ENCODE results near the gene ARHGAP35. TPM values are rescaled to one million over a fixed set of nuclear protein-coding genes. Genes with fewer than 3 reads are reported as not detected.
"Not testable (repeated sequence)": the region's sequence is repeated elsewhere in the genome, so short reads cannot be mapped to it uniquely, and the experiment has no call there.

ARHGAP35 gene
- total RNA-seq, 1 donor from 2014 or later: 70.2 TPM

GRCh38 chr19:46850228-46851203 lies 10.3 kb upstream of the ARHGAP35 start, which contains the start of gene AP2S1:
Gene AP2S1, minus strand, starts transcription at chr19:46850846. Its CDS starts 80 bp downstream, at chr19:46850766.
- peaks cover 20% of the 10 kb centered on the region for H3K4me1 Mint-ChIP-seq (ENCODE audit: low read depth)

GRCh38 chr19:46852830-46853229 lies 8.0 kb upstream of the ARHGAP35 start:
- no peak for DNase-seq (ENCODE audit: low spot score)
- no peaks in the 10 kb centered on the region for H3K36me3 Mint-ChIP-seq (ENCODE audit: low read depth)
- peaks cover 25% of the 10 kb centered on the region for H3K4me1 Mint-ChIP-seq (ENCODE audit: low read depth)
- H3K27me3 Mint-ChIP-seq (ENCODE audit: low read depth): no peaks in the 10 kb centered on the region
- H3K27ac Mint-ChIP-seq (ENCODE audit: unreplicated experiment): no peak overlapping the region
- no peaks in the 10 kb centered on the region for H3K9me3 Mint-ChIP-seq (ENCODE audit: low read depth)
- no peak for TF ChIP-seq CTCF (IDR thresholded peaks at IDR 0.05)
- no peak overlapping the region for H3K4me3 Mint-ChIP-seq (ENCODE audit: unreplicated experiment)

More at GRCh38 chr19:46850228-46851203, 10.3 kb upstream of the ARHGAP35 start, which contains the start of gene AP2S1:
- Mint-ChIP-seq H3K4me3 (ENCODE audit: unreplicated experiment) (peak within 1 kb of the TSS; percentile 84), H3K36me3 (ENCODE audit: low read depth) (peaks cover 5% of the 10 kb centered on the region), H3K27ac (ENCODE audit: unreplicated experiment) (peak within 1 kb of the TSS; percentile 96), H3K9me3 (ENCODE audit: low read depth) (no peaks in the 10 kb centered on the region), H3K27me3 (ENCODE audit: low read depth) (no peaks in the 10 kb centered on the region)
- DNase-seq (ENCODE audit: low spot score): peak; percentile 94
- no peak for TF ChIP-seq CTCF (IDR thresholded peaks at IDR 0.05)

- H3K27me3 Mint-ChIP-seq (ENCODE audit: low read depth): not testable (repeated sequence)
- peaks cover 17% of the 10 kb centered on the region for H3K4me1 Mint-ChIP-seq (ENCODE audit: low read depth)
Observed at GRCh38 chr19:46854698-46855097, 6.1 kb upstream of the ARHGAP35 start.

GRCh38 chr19:46856062-46857022 lies 4.5 kb upstream of the ARHGAP35 start:
- peak; percentile 90 for TF ChIP-seq CTCF (IDR thresholded peaks at IDR 0.05)
- Mint-ChIP-seq H3K27ac (ENCODE audit: unreplicated experiment) (peak overlapping the region; percentile 62), H3K4me1 (ENCODE audit: low read depth) (peaks cover 15% of the 10 kb centered on the region), H3K36me3 (ENCODE audit: low read depth) (no peaks in the 10 kb centered on the region), H3K4me3 (ENCODE audit: unreplicated experiment) (peak overlapping the region; percentile 67), H3K27me3 (ENCODE audit: low read depth) (no peaks in the 10 kb centered on the region), H3K9me3 (ENCODE audit: low read depth) (no peaks in the 10 kb centered on the region)
- DNase-seq (ENCODE audit: low spot score): peak; percentile 99

More at GRCh38 chr19:46854698-46855097, 6.1 kb upstream of the ARHGAP35 start:
- peak; percentile 17 for DNase-seq (ENCODE audit: low spot score)
- H3K27ac Mint-ChIP-seq (ENCODE audit: unreplicated experiment); H3K9me3 Mint-ChIP-seq (ENCODE audit: low read depth); H3K4me3 Mint-ChIP-seq (ENCODE audit: unreplicated experiment); H3K36me3 Mint-ChIP-seq (ENCODE audit: low read depth): not testable (repeated sequence)

- H3K4me3 Mint-ChIP-seq (ENCODE audit: unreplicated experiment): peak overlapping the region; percentile 76
- TF ChIP-seq CTCF (IDR thresholded peaks at IDR 0.05): no peak
- no peaks in the 10 kb centered on the region for H3K9me3 Mint-ChIP-seq (ENCODE audit: low read depth)
- H3K27ac Mint-ChIP-seq (ENCODE audit: unreplicated experiment): peak overlapping the region; percentile 96
- no peaks in the 10 kb centered on the region for H3K36me3 Mint-ChIP-seq (ENCODE audit: low read depth)
- H3K4me1 Mint-ChIP-seq (ENCODE audit: low read depth): peaks cover 15% of the 10 kb centered on the region
- no peaks in the 10 kb centered on the region for H3K27me3 Mint-ChIP-seq (ENCODE audit: low read depth)
- no peak for DNase-seq (ENCODE audit: low spot score)
Observed at GRCh38 chr19:46859637-46860124, 1.1 kb upstream of the ARHGAP35 start.

Data from chondrocyte (in vitro differentiated cells).